ENCODE results near the gene PBX1.

PBX1 gene

DNA sequence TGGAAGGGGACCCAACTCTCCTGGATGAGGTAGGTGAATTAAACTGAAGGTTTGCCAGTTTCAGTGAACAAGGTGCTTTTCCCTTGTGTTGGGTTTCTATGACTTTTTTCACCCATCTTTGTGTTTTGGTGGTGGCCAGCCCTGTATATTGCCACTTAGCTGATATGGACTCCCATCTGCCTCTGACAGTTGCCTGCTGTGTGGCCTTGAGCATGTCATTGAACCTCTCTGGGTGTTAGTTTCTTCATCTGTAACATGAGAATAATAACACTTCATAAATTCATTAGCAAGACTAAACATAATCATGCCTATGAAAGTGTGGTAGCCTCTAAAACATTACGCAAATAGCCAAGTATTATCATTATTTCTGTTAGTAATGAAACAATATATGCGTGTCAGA lies 141.7 kb downstream of the PBX1 start:
- no peak for DNase-seq (ENCODE audit: low spot score)

DNA sequence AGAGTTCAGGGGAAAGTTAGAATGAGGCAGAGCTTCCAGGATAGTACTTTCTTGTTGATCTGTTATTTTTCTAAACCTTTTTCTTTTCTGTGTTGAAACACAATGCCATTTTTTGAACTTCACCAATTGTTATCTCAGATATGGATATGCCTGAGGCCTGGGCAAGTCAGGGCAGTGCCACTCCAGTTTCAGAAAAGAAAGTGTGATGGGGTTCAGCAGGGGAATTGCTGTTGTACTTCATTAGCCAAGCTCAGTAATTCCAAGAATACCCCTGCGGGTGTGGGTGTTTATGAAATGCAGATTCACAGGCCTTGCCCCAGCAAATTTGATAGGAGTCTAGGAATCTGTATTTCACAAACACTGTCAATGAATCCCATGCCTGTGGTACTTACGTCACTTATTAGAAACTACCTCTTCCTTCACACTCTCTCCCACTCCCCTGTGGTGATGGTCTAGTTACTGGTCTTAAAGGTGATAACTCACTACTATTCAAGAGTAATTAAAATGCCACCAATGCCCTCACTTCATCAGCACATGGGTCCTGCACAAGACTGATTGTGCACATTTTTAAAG lies 142.3 kb downstream of the PBX1 start:
- DNase-seq (ENCODE audit: low spot score), result no peak

DNA sequence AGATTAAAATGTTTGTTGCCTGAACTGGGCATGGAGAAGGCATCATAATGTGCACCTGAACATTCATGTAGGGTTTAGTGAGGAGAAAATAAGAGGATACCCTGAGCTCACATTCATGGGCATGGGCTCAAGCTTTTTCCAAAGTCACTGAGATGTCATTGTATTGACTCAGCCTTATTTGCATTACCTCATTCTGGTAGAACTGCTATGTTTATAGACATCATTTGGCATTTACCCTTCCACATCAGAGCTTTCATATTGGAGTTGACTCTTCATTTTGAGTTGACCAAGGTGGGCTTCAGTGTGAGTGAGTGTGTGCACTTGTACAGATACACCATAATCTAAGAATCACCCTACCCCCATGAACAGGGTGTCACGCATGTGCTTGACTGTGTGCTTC lies 143.2 kb downstream of the PBX1 start:
- no peak for DNase-seq (ENCODE audit: low spot score)

- DNase-seq (ENCODE audit: low spot score), result no peak
Measured at GRCh38 chr1:164702664-164703063, 143.7 kb downstream of the PBX1 start.

DNA sequence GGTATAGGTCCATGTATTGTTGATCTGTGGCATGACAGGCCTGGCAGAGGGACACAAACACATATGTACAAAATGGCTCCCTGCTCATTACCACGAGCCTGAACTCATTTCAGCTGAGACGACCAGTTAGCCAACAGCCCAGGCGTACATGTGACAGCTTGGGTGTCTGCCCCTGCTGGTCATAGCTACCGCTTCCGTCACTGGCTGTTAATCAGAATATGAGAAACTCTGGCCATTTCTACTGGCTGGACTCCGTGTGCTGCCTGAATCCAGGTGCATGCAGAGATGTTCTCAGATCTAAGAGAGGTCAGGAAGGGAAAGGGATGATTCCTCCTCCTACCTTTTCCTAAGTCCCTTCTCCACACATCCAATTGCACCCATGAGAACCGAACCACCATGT lies 144.5 kb downstream of the PBX1 start:
- no peak for DNase-seq (ENCODE audit: low spot score)

DNA sequence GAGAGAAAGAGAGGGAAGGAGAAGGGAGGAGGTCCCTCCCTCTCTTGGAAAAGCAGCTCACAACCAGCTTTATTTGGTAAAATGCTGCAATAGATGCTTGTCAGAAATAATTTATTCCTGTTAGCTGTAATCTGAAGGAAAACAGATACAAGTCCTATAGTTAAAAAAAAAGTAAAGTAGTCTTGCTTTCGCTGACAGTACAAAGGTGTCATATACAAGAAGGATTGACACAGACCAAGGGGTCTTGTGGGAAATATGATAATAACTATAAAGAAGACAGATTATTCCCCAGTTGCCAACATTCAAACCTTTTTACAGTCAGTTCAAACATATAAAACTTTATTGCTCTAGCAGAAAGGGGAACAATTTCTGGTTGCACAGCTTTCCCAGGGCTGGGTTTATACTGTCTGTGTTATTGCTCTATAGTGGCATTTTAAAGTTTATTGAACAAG lies 145.0 kb downstream of the PBX1 start:
- DNase-seq (ENCODE audit: low spot score), result no peak

DNA sequence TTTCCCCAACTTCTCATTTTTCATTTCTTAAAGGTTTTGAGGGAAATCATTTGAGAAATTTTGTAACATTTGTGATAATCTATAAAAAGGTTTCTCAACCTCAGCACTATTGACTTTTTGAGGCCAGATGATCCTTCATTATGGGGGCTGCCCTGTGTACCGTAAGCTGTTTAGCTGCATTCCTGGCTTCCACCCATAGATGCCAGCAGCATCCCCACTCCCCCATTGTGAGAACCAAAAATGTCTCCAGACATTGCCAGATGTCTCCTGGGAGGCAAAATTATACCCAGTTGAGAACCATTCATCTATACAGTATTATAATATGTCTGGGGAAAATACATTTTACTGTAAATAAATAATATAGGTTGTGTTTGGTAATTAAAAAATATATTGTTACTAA lies 146.0 kb downstream of the PBX1 start:
- no peak for DNase-seq (ENCODE audit: low spot score)

DNA sequence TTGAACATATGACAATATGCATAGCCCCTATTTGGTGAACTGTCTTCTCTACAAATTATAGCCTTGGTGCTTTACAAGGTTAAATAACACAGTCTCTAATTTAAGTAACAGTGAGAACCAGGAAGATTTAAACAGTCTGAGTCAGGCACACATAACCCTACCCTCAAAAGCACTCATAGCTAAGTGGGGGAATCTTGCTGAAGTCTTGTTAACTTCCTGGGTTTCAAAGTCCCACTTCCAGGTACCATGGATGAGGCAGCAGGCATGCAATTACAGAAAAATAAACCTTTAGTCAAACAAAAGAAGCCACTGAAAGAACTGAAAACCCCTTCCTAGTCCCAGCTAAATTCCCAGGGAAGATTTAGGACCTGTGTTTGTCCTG lies 147.6 kb downstream of the PBX1 start:
- no peak for DNase-seq (ENCODE audit: low spot score)

GRCh38 chr1:164707868-164708331 lies 148.9 kb downstream of the PBX1 start:
- DNase-seq (ENCODE audit: low spot score), result no peak

GRCh38 chr1:164708596-164708995 lies 149.6 kb downstream of the PBX1 start:
- DNase-seq (ENCODE audit: low spot score), result no peak

GRCh38 chr1:164709126-164709525 lies 150.1 kb downstream of the PBX1 start:
- DNase-seq (ENCODE audit: low spot score), result no peak

DNA sequence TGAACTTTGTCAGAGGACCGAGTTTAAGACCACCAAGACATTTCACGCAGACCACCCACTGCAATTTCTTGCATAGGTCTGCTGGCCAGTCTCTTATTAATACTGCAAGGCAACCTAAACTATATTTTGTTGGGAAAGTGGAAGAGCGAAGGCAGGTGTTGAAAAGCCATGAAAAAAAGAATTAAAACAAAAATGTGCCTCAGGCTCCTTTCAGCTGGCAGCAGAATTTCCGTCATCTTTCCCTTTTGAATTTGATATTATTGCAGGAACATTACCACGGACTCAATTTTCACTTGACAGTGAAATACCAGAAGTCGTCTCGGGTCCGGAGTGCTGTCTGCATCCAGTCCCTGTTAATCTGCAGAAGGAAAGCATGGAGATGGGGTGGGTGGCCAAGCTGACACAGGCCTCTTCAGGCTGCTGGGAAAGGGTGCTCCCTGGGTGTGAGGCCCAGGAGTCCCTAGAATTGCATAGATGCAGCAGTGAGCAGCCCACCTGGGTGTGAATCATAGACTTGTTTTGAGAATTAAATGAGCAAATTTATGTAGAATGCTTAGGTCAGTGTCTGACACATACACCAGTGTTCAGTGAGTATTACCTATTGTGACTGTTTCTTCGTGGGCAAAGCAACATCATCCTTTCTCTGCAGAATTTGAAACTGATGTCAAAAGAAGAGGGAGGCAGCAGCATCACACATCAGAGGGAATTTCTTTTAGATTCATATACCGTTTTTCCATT lies 150.7 kb downstream of the PBX1 start:
- no peak for DNase-seq (ENCODE audit: low spot score)

DNA sequence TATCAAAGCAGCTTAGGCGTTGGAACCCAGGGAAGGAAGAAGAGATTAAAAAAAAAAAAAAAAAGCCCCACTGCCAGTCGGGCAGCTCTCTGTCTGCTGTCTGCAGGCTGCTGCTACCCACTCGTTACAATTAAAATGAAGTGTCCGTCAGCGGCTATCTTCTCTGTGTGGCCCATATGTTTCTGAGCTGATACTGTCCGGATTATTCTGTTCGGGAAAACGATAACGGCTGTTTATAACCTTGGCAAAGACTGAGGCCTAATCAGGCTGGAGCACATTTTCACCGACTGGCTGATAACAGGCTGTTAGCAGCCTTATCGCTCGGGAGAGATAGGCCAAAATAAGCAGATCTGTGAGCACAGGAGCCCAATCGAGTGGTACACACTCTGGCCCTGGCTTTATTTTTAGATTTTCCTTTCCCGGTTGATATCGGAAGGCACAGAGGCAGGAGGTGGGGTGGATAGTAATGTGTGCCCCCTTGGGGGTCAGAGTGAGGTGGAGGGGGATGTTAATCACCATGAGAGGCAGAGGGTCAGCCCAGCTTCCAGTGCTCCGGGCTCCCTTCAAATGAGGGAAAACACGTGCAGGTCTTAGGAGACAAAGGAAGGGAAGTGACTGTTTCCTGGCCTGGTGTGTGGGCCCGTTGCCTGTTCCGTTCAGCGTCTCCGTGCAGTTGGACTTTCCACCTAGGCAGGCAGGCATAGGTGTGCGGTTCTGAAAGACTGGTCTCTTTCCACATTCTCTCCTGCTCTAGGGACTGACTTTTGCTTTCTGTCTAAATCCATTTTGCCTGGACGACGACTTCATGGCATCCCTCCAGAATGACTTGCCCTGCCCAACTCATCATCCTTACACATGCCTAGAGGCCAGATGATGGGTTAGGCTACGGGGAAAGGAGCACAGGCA lies 153.4 kb downstream of the PBX1 start:
- no peak for DNase-seq (ENCODE audit: low spot score)

DNA sequence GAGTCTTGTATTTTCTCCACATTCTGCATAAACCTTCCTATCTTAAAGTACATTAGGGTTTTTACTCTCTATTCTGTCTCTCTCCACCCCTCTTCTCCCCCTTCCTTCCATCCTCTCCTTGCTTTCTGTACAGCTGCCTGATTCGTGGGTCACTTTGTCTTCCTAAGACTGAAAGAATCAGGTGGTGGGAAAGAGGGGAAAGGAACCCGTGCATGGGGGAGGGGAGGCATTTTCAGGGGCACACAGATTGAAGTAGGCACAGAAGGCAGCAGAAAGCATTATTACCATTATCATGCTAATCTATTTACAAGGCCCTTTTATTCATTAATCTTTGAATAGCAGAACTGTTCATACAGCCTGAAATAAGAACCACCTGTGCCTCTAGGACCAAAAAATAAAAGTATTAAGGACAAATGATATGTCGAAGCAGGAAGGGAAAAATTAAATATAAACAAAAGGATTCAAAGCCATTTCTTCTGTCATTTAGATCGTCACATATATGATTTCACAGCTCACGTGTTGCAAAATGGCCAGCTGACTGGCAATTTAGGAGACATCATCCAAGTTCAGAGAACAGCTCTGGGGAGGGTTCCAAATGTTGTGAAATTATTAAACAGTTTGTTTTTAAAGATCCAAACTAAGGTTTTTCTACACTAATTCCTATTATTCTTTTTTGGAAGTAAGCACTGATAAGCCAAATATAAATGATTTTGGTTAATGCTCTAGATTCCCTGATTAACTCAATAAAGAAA lies 154.6 kb downstream of the PBX1 start:
- no peak for DNase-seq (ENCODE audit: low spot score)

- DNase-seq (ENCODE audit: low spot score), result no peak
Measured at GRCh38 chr1:164716992-164717703, 158.2 kb downstream of the PBX1 start.

DNA sequence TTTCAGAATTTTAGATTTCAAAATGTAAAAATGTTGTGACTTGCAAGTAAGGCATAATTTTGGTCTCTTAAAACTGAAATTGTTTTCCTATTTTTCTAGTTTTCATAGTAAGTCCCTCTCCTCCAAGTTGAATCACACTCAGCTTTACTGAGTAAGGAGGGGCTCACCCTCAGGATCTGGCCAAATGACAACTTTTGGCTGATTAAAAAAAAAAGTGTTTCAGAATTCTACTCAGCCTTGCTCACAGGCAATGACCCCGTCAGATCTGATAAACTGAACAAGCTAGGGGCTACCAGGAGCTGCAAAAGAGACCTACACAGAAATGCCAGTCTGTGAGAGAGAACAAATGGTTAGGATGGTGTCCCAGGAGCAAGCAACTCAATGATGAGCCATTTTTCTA lies 159.8 kb downstream of the PBX1 start:
- DNase-seq (ENCODE audit: low spot score), result no peak

- no peak for DNase-seq (ENCODE audit: low spot score)
Measured at GRCh38 chr1:164719676-164720439, 160.9 kb downstream of the PBX1 start.

GRCh38 chr1:164720440-164721227 lies 161.7 kb downstream of the PBX1 start:
- no peak for DNase-seq (ENCODE audit: low spot score)

DNA sequence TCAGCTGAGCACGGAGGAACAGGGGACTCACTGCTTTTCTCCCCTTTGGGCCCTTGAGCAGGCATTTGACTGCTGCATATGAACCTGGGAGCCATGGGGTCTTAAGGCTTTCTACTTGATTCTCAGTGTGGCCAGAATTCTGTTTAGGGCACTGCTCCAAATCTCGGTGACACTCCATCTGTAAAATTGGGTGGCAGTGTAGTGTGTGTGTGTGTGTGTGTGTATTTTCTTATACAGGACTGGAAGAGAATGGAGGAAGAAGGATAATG lies 162.2 kb downstream of the PBX1 start:
- no peak for DNase-seq (ENCODE audit: low spot score)

- DNase-seq (ENCODE audit: low spot score), result no peak
Measured at GRCh38 chr1:164723296-164723798, 164.4 kb downstream of the PBX1 start.
